ENCODE measurements around the gene CDH4. TPM values are rescaled to one million over a fixed set of nuclear protein-coding genes. Genes with fewer than 3 reads are reported as not detected.

Gene CDH4
- total RNA-seq, 2 donors from 2014 or later, result 0.19 to 0.65 TPM

DNA sequence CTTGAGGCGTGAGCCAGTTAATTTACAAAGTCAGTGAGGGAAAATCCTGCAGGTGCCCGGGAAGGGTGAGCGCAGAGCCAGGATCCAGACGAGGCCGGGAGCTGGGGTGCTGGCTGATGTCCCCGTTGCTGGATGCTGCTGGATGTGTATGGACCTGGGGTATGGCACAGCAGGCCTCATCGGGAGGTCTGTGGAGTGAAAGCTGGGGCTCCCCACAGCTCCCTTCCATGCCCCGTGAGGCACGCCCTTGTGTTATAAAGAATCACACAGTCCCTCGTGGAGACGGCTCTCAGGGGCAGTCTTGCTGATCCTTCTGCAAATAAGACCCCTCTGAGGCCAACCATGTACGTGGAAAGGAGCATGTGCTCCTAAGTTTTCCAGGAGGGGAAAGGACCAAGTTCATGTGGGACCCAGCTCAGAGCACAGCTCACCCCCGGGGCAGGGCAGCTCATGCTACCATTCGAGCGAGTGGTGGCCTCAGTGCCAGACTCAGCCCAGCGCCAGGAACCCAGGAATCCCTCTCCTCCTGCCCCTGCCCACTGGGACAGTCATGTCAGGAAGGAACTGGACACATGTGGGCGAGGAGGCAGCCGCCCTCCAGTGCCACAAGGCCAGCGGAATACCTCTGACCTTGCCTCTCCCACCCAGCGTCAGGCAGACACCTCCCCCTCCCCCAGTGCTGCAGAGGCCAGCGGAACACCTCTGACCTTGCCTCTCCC lies 97.5 kb downstream of the CDH4 start:
- no peak for DNase-seq (ENCODE audit: low spot score)

DNA sequence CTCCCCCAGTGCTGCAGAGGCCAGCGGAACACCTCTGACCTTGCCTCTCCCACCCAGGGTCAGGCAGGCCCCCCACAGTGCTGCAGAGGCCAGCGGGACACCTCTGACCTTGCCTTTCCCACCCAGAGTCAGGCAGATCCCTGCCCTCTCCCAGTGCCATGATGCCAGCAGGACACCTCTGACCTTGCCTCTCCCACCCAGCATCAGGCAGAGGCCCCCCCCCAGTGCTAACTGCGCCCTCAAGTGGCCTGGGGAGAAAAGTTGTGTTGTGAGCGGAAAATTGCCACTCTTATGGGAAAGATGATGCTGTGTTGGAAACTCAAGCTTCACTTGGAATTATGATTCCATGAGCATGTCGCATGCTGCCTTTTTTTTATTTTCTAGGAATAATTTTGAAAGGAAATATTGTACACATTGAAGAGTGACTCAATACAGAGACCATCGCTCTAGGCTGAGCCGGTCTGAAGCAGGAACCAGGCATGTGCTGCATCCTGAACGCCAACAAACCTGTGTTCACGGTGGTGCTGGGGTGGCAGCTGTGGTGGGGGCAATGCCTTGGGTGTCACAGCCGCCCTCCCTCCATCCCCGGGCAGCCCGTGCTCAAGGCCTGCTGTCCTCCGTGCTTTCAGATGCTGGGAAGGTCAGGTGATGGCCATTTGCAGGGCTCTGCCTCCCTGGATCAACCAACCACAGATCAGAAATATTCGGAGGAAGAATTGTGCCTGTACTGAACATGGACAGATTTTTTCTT lies 98.6 kb downstream of the CDH4 start:
- intact Hi-C loops (cut with DNase I), result no loop called here
- DNase-seq (ENCODE audit: low spot score), result peak; percentile 19

More for the DNA sequence above, 97.5 kb downstream of the CDH4 start:
- intact Hi-C loops (cut with DNase I), result no loop called here

DNA sequence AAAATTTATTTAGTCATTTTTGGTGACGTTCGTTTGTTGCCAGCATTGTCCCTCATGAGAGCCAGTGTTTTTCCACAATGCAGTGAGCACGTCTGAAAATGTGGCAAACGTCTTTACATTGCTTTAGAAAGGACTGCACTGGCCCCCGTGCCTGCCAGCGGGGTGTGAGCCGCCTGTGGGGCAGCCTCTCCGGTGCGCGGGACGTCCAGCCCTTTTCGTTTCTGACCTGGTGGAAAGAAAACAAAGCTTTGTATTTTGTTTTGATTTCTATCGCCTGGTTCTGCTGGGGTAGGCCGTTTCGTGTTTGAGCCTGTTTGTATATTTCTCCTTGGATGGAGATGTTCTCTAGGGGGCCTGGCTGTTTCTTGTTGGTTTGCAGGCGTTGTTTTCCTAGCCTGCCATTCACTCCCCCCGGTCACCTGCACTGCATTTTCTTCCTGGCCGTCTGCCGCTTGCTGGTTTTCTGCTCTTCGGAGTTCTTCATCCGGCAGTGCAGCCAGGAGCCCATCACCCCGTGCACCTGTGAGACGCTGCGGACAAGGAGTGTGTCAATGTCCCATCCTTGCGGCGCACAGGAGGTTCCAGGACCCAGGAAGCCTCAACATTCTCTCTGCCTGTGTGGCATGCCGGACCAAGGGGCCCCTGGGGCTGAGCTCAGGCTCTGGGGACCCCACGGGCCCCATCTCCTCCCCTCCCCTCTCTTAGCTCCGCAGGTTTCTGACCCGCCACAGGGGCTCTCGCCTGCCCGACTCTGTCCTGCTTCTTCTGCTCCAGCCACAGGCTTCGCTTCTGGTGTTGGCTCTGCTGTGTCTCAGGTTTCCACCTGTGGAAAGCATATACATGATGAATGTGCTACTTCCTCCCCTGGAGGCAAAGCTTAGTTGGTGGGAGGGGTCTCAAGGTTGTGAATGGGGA lies 100.5 kb downstream of the CDH4 start:
- peak; percentile 57 for DNase-seq (ENCODE audit: low spot score)
- intact Hi-C loops (cut with DNase I), result no loop called here

DNA sequence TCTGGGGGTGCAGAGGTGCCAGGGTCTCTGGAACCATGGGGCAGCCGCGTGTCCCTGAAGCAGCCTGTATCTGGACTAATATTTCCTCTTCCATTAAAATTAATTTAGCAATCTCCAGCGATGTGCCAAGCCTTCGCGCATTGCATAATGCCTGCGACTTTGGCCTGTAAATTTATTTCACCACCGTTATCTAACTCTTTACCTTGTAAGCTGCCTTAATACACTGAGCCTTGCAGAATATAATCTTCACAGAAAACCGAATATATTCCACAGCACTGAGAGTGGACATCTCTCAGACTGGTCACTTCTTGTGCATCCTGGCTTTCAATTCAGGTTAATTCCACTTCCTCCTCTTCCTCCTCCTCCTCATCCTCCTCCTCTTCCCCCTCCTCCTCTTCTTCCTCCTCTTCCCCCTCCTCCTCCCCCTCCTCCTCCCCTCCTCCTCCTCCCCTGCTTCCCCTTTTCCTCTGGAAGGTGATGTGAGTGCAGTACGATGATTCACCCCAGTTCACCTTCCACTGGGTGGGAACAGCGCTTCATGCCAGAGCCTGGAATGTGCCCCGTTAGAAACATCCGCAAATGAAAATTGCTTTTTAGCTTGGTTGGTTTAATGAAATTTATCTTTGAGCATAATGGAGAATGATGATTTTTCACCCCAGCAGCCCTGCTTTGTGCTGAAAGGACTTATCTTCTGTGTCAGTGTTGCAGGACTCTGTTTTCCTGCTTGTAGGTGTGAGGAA lies 101.4 kb downstream of the CDH4 start:
- intact Hi-C loops (cut with DNase I), result no loop called here
- DNase-seq (ENCODE audit: low spot score), result no peak

DNA sequence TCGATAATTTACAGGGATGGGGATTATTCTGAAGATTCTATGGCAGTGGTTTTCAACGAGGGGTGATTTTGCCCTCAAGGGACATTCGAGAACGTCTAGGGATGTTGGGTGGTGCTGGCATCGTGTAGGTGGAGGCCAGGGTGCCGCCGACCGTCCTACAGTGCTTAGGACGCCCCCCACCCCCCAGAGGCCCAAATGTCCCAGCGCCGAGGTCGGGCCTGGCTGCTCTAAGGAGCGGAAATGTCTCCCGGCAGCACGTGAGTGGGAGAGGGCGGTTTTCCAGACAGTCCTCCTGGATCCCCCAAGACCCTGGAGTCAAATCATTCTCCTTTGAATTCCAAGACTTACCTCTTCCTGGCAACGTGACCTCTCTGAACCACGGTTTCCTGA lies 101.9 kb downstream of the CDH4 start:
- peak; percentile 49 for DNase-seq (ENCODE audit: low spot score)
- intact Hi-C loops (cut with DNase I), result no loop called here

DNA sequence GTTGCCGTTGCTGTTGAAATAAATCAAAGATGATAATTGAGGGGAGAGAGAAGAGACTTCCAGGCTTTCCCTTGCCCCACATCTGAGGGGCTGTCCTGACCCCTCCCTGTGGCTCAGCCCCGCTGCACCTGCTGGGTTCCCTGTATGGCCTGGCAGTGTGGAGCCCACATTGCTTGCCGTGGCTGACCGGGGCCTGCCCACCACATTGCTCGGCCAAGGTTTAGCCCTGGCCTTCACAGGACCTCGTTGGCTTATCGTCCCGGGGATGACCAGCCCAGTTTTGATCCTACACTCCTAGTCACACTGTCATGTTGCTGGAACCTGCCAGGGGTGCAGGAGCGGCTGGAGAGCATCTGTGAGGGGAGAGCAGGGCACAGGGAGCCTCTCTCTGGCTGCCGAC lies 102.4 kb downstream of the CDH4 start:
- DNase-seq (ENCODE audit: low spot score), result peak; percentile 46
- intact Hi-C loops (cut with DNase I), result no loop called here

DNA sequence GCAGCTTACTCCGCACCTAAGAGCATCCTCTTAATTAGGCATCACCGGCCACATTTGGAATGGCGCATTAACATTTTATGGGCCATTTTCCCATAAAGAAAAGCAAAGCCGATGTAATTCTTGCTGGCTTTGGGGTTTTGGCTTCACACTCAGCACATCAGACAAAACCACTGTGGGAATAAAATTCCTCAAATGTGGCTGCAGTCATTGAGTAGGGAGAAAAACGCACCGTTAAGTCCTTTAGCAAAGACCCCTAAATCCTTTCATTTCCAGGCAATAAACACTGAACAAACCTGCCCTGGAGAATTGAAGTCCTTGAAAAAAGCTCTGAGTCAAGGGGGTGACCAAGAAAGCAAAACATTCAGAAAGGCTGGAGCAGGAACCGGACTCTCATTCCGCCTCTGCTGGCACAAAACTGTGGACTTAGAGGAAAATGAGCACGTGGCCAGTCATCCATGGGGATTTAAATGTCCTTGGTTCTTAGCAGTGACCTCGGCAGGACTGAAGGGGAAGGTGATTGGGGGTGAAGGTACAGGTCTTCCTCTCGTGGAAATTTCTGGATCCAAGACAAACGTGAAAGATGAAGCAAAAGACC lies 102.9 kb downstream of the CDH4 start:
- DNase-seq (ENCODE audit: low spot score), result no peak
- intact Hi-C loops (cut with DNase I), result no loop called here

DNA sequence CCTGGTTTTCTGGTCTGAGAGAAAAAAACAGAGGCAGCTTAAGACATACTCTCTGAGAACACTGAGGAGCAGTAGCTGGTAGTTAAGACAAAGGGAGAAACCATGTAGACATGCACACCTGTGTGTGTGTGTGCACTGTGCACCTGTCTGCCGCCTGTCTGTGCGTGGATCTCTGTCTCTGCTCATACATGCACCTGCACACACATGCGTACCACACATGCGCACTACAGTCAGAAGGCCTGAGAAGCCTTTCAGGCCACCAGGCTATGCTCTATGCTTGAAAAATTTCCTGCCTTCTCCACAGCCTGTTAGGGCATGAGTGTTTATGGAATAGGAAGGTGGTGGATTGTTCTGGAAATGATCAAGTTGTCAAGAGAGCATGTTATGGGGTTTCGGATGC lies 103.5 kb downstream of the CDH4 start:
- intact Hi-C loops (cut with DNase I), result no loop called here
- no peak for DNase-seq (ENCODE audit: low spot score)

DNA sequence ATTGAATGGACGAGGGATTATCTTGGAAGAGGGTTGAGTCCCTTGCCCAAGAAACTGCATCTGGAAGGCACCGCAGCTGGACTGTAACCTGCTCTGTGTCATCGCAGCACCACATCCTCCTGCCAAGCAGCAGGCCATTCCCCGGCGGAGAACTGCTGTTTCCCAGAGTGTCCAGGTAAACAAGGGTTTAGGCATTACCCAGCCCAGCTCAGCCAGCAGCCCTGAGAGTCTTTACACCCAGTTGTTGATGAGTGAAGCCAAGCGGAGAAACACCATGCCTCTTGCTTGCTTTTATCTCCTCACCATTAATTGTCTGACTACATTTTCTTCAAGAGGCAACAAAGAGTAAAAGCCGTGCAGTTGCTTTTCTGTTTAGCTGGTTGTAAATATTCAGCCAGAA lies 104.1 kb downstream of the CDH4 start:
- intact Hi-C loops (cut with DNase I), result no loop called here
- peak; percentile 31 for DNase-seq (ENCODE audit: low spot score)

DNA sequence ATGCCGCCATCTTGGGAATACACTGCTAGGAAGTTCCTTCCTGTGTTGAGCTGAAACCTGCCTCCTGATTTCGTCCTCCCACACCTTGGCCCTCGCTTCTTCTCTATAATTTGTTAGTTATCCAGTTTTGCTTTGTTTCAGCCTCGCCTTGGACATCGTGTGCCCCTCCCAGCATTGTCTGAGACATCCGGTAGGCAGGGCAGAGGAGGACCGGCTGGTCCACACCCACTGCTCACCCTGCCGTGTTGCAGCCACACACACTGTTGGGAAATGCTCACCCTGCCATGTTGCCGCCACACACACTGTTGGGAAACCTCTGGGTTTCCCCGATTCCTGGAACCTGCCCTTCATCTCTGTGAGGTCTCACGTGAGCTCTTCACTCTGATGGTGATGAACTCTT lies 105.1 kb downstream of the CDH4 start:
- intact Hi-C loops (cut with DNase I), result no loop called here
- DNase-seq (ENCODE audit: low spot score), result peak; percentile 36

DNA sequence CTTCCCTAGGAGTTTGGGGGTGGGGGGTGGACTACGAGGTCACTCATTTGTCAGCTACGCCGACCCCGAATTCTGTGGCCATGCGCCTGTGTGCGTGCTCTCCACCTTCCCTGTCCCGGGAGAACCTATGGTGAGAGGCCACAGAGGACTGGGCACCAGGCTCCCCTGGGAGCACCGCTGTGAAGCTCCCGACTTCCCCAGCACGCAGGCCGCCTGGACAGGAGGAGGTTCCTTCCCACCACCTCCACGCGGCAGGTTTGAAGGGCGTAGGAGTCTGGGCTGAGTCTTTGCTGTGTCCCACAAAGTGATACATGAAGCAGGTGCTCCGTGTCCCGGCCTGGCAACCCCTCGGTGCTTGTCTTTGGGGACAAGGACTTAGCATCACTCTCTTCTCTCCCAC lies 107.2 kb downstream of the CDH4 start:
- intact Hi-C loops (cut with DNase I), result no loop called here
- DNase-seq (ENCODE audit: low spot score), result peak; percentile 74

DNA sequence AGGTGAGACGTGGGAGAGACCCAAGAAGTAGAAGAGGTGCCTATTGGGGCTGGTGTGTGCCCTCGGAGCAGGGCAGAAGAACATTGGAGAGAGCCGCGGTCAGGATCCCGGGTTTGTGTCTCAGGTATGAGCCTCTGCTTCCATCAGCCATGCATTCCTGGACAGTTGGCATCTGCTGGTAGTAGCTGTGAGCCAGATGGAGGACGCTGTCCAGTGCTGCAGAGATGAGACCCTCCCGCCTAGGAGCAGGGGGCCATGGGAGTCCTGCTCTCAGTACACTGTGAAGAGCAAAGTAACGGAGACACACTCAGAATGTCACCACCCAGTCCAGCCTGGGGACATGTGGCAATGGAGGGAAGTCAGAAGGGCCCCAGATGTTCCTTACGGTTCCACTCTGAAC lies 108.2 kb downstream of the CDH4 start:
- intact Hi-C loops (cut with DNase I), result no loop called here

DNA sequence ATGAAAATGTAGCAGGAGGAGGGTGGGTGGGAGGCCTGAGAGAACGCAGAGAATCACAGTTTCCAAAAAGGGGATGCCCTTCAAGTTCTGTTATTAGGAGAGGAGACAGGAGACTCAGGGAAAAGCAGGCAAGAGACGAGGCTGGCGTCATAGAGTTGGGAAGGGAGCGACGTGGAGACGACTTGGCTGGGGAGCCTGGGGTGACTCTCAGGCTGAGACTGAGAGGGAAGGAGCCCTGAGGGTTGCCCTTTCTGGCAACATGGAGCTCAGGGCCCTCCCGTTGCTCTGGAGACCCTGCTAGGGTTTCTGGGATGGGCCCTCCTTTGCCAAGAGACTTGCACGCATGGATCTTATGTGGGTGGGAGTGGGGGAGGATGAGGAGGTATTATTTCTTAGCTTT lies 108.9 kb downstream of the CDH4 start:
- intact Hi-C loops (cut with DNase I), result no loop called here
- DNase-seq (ENCODE audit: low spot score), result peak; percentile 43

More for the DNA sequence above, 108.2 kb downstream of the CDH4 start:
- peak; percentile 45 for DNase-seq (ENCODE audit: low spot score)

DNA sequence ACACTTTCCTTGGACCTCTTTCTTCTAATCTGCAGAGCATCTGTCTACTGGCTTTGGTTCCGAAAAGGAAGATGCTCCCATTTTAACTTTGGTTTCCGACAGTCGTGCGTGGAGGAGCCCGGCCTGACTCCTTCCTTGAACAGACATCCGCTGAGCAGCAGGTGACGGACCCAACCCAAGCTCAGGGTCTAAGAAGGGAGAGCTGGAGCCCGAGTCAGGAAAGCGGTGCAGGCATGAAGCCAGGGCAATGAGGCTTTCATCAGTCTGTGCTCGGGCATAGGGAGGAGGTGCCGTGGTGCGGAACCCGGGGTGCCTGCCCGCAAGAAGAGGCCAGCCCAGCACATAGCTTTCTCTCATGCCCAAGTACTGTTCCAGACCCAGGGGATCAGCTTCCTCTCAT lies 109.4 kb downstream of the CDH4 start:
- no peak for DNase-seq (ENCODE audit: low spot score)
- intact Hi-C loops (cut with DNase I), result no loop called here

DNA sequence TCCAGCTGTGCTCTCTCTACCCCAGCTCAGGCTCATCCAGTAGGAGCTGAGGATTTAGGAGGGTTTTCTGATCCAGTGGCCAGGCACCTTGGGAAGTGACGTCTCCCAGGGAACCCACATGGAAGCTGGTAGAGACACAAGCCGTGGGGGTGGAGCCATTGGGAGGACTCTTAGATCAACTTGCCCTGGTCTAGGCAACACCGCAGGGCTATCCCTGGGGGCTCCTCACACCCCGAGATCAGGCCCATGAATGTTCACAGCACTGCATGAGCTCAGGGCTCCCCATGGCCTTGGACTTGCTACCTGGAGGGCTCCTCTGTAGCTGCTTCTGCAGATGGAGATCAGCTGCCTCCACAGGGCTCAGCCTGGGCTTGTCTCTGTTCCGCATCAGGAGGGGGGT lies 112.1 kb downstream of the CDH4 start:
- peak; percentile 62 for DNase-seq (ENCODE audit: low spot score)
- intact Hi-C loops (cut with DNase I), result no loop called here

DNA sequence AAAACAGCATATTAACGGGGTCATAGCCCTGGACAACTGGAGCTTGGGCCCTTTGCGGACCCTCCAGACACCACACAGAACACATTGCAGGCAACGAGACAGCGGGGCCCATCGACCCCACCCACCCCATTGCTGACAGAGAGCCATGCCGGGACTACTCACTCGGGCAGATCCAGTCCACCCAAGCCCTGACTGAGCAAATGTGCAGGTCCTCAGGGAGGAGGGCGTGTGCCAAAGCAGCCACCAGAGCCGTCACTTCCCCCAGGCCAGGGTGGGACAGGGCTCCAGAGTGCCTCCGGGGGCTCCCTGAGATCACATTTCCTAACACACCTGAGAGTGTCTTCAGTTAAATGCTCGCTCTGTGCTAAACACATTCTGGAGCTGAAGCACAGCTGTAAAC lies 114.9 kb downstream of the CDH4 start:
- intact Hi-C loops (cut with DNase I), result no loop called here
- peak; percentile 49 for DNase-seq (ENCODE audit: low spot score)

DNA sequence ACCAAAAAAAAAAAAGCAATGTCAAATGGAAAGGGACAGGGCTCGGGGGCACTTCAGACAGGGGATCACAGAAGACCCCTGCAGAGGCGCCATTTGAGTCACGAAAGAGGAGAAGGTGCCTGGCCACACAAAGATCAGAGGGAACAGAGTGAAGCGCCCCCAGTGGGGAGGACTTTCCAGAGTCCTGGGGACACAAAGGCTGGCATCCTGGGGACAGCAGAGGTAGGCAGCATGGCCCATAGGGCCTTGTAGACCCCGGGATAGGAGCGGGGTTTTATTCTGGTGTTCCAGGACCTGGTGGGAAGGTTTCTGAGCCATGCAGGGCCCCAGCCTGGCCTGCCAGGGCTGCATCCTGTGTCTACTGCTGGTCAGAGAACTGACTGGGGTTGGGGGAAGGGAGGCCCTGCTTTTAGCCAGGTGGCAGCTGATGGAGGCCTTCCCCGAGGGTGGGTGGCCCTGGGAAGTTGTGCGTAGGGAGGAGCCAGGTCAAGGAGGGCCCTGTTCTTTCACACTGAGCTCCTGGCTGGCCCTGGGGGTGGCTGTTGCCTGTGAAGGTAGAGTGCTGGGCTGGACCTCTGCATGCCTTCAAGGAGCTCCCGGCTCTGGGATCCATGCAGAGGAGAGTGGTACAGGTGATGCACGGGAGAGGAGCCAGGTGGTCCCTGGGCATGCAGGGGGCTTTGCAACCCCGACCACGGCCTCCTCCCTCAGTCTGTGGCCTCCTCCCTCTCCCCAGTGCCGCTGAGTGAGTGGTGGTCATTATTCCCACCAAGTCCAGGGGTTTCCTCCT lies 117.9 kb downstream of the CDH4 start:
- DNase-seq (ENCODE audit: low spot score), result peak; percentile 76
- intact Hi-C loops (cut with DNase I), result no loop called here

DNA sequence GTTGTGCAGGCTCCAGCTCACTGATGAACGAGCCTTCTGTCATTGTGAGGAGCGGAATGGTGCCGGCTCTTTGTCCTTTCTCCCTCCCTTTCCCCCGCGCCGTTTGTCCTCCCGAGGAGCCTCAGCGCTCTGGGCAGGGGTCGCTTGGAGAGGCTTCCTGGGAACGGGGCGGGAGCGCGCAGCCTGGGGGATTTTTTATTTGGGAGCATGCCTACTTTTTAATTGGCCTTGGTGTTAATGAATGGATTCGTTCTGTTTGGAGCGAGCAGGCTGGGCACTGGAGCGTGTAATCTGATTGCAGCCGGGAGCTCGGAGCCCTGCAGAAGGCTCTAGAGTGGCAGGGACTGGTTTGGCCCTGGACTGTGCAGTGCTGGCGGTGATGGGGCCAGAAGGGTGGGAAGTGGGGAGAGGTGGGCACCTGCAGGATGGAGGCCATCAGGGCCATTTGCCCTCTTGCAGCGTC lies 118.8 kb downstream of the CDH4 start:
- intact Hi-C loops (cut with DNase I), result no loop called here
- peak; percentile 66 for DNase-seq (ENCODE audit: low spot score)

Measured in posterior vena cava (tissue), 2 donors.